GM23338 (cell line): Measurements from ENCODE around the gene TNFRSF8.

Experiments
- CTCF ChIP-seq, 2 experiments: fragments of 200-600 bp in 1 of 2; sonication (generic) in 1 of 2; conservative IDR thresholded peaks; 2 replicates each; pipeline versions ENCODE4 v1.5.1 to v1.6.1; 2016 to 2017; ENCODE audit warnings: antibody characterized with exemption in 2 of 2, low read depth in 2 of 2, mild to moderate bottlenecking in 2 of 2, moderate library complexity in 1 of 2
- EZH2 ChIP-seq: fragments of 200-600 bp; sonication (generic); IDR thresholded peaks from one replicate; pipeline ENCODE4 v1.8.0; 2017; ENCODE audit warnings: antibody characterized with exemption, mild to moderate bottlenecking, low read depth; ENCODE audit not compliant: unreplicated experiment
- NANOG ChIP-seq: IDR thresholded peaks from 2 replicates; pipeline ENCODE4 v1.6.1; 2016; ENCODE audit warnings: antibody characterized with exemption, borderline replicate concordance
- POLR2AphosphoS5 ChIP-seq: IDR thresholded peaks from 2 replicates; pipeline ENCODE4 v1.6.1; 2016; ENCODE audit warnings: antibody characterized with exemption, low read depth
- REST ChIP-seq: IDR thresholded peaks from one replicate; pipeline ENCODE4 v1.6.1; 2018; ENCODE audit warnings: antibody characterized with exemption; ENCODE audit not compliant: unreplicated experiment

DNA sequence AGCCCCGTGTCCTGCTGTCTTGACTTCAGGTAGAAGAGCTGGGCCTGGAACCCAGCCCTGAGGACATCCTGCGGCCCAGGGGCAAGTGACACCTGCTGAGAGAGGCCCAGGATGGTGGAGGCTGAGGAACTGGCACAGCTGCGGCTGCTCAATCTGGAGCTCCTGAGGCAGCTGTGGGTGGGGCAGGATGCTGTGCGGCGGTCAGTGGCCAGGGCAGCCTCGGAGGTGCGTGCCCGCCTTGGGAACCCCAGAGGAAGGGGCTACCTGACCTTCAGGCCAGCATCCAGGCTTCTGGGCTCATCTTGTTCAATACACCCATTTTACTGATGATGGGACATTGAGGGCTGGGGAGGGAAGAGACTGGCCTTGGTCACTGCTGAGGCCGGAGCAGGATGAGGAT, 41.5 kb upstream of the TNFRSF8 start:
- no peak for TF ChIP-seq EZH2
- no peak for TF ChIP-seq CTCF (conservative IDR thresholded peaks at IDR 0.05; ENCODE audit: low read depth in 2 of 2)
- TF ChIP-seq POLR2AphosphoS5 = no peak
- TF ChIP-seq NANOG = no peak
- TF ChIP-seq REST = no peak
